Umbilical cord (tissue), 2 donors: ENCODE results near the gene SOX8. TPM values are rescaled to one million over a fixed set of nuclear protein-coding genes. Genes with fewer than 3 reads are reported as not detected.
"Not testable (repeated sequence)": the region's sequence is repeated elsewhere in the genome, so short reads cannot be mapped to it uniquely, and the experiment has no call there.

Source experiments
- DNase-seq: peaks from one replicate; pipeline ENCODE4 v3.0.0-alpha.2; 2015; ENCODE audit warnings: low spot score
- total RNA-seq: library from RNA; depleted of rRNA; stranded (reverse); fragments of >200 nt; gene quantifications from one replicate; pipeline ENCODE4 v1.2.3, GENCODE V29; 2014; ENCODE audit warnings: low replicate concordance; ENCODE audit not compliant: insufficient read depth

Gene SOX8
- 5.8 TPM for total RNA-seq

DNA sequence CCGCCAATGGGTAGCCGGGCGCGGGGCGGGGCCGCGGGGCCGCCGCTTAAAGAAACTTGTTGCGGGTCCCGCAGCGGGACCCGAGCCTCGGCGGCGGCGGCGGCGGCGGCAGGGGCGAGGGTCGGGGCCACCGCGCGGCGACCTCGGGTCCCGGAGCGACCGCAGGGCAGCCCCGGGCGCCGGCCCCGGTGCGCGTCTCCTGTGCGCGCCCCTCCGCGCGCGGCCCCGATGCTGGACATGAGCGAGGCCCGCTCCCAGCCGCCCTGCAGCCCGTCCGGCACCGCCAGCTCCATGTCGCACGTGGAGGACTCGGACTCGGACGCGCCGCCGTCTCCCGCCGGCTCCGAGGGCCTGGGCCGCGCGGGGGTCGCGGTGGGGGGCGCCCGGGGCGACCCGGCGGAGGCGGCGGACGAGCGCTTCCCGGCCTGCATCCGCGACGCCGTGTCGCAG, at the start of gene SOX8:
Gene SOX8, plus strand, starts transcription at position 76 of the 450 bp plus-strand sequence. Its CDS starts 153 bp downstream, at position 229.
- no peak for DNase-seq

DNA sequence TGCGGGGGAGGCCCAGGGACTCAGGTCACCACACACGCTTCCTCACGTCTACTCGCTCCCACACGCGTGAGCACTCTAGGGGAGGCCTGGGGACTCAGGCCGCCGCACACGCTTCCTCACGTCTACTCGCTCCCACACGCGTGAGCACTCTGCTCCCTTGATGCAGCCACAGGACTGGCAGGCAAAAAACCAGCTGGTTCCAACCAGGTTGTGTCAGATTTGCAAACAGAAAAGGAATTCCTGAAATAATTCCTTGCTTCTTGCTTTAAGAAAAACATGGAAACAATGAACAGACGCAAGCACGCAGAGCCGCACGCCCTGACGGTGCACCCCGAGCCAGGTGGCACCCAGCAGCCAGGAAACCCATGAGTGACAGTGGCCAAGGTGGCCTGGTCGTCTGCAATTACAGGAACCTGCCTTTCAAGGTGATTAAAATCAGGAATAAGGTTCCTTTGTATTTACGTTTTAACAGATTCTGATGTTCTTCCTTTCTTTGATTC, 48.7 kb upstream of the SOX8 start:
- no peak for DNase-seq

DNA sequence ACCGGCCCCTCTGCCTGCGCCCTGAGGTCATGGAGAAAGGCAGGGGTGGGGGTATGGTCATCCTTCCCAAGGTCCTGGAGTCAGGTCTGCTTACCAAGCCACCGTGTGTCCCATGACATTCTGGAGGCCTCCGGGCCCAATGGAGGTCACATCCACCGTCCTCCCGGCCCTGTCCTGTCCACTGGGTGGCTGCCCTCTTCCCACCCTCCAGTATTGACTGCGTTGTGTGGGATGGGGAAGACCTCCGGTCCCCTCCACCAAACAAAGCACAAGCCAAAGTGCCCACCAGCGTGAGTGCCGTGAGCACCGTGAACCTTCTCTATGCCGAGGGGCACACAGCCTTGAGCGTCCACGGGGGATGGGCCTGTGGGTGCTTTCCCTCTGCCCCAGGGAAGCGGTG, 48.0 kb upstream of the SOX8 start:
- DNase-seq: no peak

DNA sequence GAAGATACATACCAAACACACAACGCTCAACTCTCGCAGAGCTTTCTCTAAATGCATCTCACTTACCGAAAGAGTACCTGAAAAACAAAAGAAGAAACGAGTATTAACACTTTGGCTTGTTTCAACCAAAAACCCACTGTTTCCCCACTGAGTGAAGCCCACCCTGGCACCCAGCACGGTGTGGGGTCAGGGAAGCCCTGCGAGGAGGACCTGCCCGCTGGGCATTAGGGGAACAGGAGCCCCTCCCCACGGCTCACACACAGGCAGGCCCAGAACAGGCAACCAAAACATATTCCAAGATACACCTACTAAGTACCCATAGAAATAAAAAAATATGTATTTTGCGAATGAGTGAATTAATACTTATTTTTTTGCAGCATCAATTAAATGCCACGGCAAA, 47.4 kb upstream of the SOX8 start:
- DNase-seq: no peak

DNA sequence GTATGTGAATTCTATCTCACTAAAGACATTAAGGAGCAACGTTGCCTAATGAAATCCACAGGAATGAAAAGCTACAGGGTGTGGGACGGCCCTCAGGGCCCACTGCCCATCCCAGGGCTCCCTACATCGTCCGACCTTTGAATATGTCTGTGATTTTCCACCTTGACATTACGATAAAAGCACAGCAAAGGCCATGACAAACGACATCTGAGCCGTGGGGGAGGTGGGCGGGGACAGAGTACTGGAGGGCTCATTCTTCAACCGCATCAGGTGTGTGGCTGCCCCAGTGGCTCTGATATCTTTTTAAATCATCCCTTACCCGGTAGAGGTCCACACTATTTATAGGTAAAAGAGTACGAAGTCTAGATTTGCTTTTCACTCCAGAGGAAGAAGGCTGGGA, 45.9 kb upstream of the SOX8 start:
- no peak for DNase-seq

DNA sequence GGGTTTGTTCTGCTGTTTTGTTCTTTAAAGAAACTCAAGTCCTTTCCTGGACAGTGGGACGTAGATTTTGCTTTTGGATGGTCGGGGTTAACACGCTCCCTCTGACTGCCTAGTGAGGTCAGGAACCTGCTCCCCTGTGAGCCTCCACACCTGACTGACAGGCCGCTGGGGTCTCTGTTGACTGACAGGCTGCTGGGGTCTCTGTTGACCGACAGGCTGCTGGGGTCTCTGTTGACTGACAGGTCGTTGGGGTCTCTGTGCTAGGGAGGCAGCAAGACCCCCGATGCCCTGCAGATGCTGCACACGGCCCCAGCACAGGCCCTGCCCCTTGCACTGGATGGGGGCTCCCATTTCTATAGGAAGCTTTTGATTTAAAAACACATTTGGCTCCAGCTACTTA, 44.3 kb upstream of the SOX8 start:
- no peak for DNase-seq

DNA sequence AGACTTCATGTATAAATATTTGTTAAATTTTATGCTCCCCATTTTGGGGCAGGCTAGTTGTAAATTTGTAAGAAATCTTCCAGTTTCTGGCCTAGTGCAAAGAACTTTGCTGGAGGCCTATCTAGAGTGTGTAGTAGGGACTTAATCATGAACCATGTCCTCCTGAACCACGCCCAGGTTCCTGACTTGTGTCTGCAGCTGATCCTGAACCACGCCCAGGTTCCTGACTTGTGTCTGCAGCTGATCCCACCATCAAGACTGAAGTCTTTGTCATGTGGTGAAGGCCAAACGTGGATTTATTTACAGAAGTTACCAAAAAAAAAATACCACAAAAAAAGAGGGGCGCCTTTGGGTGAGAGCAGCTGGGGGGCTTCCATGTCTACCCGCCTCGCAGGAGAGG, 43.8 kb upstream of the SOX8 start:
- DNase-seq: no peak

DNA sequence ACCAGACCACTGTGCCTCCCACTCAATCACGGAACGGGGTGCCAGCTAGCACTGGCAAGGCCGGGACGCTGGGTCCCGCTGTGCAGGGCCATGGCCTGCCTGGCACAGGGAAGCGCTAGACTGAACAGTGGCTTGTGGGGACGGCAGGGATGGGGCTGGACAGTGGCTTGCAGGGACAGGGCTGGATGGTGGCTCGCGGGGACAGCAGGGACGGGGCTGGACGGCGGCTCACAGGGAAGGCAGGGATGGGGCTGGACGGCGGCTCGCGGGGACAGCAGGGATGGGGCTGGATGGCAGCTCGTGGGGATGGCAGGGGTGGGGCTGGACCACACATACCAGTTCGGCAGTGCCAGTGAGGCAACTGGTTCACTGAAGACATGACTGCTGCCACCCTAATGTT, 43.4 kb upstream of the SOX8 start:
- DNase-seq: no peak

DNA sequence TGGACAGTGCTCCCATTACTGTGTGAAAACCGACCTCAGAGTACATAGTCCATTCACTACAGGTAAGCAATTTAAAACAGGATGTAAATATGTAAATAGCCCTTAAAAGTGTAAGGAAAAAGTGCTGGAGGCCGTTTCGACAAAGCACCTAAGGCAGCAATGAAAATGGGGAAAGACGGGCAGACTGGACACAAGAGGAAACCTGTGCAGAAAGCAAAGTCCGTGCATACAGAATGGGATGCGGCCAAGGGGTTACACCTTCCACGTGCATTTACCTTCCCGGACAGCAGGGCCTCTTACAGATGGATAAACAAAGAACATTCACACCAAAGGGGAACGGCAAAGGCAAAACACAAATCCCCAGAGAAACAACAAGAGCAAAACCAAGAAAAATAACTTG, 42.8 kb upstream of the SOX8 start:
- no peak for DNase-seq

DNA sequence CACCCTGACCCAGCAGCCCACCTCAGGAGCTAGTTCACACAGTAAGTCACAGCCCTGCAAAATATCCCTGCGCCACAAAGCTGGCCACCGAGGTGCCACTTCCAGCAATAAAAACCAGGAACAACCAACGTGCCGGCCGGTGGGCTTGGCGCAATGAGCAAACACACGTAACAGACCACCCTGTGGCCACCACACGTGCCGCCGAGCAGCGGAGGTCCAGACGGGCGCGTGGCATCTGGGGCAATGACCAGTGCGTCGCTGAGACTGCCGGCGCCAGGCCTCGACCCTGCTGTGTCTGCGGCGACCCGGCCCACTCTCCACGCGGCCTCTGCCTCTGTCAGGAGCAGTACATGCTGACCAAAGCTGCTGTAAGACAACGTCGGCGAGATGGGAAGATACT, 42.3 kb upstream of the SOX8 start:
- no peak for DNase-seq

DNA sequence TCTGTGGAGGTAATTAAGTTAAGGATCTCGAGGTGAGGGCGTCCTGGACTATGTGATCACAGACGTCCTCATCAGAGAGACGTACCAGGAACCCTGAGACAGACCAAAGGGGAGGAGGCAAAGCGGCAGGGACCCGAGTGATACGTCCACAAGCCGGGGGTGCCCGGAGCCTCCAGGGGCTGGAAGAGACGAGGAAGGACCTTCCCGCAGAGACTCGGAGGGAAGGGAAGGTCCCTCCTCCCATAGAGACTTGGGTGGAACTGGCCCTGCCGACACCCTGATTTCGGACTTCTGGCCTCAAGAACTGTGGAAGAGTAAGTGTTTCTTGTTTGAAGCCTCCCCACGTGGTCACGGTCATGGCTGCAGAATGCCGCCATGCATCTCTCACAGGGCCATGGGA, 41.6 kb upstream of the SOX8 start:
- DNase-seq: no peak

DNA sequence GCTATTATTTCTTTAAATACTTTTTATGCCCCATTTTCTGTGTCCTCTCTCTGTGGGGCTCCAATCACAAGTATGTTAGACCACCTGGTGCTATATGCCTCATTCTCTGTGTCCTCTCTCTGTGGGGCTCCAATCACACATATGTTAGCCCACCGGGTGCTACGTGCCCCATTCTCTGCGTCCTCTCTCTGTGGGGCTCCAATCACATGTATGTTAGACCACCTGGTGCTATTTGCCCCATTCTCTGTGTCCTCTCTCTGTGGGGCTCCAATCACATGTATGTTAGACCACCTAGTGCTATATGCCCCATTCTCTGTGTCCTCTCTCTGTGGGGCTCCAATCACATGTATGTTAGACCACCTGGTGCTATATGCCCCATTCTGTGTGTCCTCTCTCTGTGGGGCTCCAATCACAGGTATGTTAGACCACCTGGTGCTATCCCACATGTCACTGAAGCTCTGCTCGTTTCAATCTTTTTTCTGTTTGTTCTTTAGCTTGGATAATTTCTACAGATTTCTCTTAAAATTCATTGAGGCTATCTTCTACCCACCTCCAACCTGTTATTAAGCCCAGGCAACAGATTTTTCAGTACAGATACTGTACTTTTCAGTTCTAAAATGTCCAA, 39.0 kb upstream of the SOX8 start:
- DNase-seq: no peak

DNA sequence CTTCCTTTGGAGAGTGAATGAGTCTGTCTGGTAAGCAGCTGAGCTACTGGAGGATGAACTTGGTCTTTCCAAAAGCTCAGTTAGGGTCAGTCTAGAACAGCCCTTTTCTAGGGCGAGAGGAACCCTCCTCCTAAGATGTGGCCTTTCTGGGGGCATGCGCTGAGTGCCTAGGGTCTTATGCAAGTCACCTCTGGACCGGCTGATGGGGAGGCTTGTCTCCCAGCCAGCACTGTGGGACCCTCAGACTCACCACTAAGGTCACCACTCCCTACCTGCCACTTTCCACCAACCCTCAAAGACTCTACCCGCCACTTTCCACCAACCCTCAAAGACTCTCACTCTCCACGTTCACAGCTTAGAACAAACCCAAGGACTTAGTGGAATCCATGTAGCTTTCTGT, 37.6 kb upstream of the SOX8 start:
- no peak for DNase-seq

DNA sequence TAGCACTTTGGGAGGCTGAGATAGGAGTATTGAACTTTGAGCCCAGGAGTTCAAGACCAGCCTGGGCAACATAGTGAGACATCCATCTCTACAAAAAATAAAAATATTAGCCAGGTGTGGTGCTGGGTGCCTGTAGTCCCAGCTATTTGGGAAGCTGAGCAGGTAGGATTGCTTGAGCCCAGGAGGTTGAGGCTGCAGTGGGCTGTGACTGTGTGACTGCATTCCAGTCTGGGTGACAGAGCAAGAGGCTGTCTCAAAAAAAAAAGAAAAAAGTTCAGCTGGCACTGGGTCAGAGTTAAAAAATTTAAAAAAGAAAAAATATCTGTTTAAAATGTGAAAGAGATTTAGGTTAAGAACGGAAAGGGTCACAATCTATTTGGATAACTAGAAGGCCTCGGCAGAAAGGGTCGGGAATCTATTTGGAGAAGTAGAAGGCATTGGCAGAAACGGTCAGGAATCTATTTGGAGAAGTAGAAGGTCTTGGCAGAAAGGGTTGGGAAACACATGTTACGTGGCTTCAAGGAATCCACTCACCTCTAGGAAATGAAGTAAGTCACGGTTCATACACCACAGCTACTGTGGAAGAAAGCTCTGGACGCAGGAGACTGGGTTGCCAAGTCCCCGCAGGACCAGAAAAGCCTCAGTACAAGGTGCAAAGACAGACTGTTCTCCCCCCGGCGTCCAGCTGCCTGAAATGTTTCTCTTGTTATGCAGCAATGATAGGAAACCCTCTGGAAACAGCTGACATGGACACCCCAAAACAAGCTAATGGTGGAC, 36.1 kb upstream of the SOX8 start:
- DNase-seq: no peak

DNA sequence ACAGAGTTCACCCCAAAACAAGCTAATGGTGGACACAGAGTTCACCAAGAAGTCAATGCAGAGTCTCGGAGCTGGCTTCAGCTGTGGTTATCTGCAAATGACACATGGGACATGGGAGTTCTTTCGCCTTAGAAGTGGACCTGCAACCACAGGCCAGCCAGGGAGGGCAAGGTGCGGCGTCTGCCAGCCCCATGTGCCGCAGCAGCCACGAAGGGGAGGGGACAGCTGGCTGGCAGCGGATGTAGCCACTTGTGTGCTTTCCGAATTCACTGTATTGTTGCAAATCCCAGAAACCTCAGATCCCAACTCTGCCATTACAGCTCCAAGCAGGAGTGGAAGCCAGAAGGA, 35.5 kb upstream of the SOX8 start:
- DNase-seq: no peak

DNA sequence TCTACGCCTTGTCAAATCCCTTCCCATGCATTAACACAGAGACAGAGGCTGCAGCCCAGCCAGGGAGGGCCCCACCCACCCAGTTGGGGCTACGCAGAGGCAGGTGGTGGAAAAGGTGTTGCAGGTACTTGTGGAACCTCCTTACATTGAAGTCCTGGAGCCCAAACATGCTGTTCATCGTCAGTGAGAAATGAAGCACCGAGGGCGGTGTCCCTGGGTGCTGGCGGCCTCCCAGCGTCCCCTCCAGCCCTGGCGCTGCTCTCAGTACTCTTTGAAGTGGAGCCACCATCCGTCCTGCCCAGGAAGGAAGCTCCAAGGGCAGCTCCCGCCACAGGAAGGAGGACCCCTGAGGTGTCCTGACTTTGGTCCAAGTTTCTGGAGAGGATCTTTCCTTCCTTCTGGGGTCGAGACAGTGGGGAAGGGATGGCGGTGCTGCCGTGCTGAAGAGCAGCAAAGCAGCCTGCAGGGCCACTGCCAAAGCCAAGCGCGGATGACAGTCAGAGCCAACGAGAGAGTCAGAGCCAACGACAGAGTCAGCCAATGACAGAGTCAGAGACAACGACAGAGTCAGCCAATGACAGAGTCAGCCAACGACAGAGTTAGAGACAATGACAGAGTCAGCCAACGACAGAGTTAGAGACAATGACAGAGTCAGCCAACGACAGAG, 34.2 kb upstream of the SOX8 start:
- no peak for DNase-seq

DNA sequence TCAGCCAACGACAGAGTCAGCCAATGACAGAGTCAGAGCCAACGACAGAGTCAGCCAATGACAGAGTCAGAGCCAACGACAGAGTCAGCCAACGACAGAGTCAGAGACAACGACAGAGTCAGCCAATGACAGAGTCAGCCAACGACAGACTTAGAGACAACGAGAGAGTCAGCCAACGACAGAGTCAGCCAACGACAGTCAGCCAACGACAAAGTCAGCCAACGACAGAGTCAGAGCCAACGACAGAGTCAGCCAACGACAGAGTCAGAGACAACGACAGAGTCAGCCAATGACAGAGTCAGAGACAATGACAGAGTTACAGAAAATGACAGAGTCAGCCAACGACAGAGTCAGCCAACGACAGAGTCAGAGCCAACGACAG, 33.7 kb upstream of the SOX8 start:
- not testable (repeated sequence) for DNase-seq

DNA sequence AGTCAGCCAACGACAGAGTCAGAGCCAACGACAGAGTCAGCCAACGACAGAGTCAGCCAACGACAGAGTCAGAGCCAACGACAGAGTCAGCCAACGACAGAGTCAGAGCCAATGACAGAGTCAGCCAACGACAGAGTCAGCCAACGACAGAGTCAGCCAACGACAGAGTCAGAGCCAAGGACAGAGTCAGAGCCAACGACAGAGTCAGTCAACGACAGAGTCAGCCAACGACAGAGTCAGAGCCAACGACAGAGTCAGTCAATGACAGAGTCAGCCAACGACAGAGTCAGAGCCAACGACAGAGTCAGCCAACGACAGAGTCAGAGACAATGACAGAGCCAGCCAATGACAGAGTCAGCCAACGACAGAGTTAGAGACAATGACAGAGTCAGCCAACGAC, 32.8 kb upstream of the SOX8 start:
- DNase-seq: not testable (repeated sequence)

DNA sequence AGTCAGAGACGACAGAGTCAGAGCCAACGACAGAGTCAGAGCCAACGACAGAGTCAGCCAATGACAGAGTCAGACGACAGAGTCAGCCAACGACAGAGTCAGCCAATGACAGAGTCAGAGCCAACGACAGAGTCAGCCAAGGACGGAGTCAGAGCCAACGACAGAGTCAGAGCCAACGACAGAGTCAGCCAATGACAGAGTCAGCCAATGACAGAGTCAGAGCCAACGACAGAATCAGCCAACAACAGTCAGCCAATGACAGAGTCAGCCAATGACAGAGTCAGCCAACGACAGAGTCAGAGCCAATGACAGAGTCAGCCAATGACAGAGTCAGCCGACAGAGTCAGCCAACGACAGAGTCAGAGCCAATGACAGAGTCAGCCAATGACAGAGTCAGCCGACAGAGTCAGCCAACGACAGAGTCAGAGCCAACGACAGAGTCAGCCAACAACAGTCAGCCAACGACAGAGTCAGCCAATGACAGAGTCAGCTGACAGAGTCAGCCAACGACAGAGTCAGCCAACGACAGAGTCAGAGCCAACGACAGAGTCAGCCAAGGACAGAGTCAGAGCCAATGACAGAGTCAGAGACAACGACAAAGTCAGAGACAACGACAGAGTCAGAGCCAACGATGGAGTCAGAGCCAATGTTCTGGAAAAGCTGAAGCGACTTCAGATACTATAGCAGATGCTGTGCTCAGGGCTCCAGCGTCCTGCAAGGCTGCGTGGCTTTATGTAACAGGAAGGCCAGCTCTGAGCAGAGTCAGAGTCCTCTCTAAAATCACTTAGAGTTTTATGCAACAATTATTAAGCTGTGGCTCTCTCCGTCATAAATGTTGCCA, 30.6 kb upstream of the SOX8 start:
- DNase-seq: not testable (repeated sequence)

DNA sequence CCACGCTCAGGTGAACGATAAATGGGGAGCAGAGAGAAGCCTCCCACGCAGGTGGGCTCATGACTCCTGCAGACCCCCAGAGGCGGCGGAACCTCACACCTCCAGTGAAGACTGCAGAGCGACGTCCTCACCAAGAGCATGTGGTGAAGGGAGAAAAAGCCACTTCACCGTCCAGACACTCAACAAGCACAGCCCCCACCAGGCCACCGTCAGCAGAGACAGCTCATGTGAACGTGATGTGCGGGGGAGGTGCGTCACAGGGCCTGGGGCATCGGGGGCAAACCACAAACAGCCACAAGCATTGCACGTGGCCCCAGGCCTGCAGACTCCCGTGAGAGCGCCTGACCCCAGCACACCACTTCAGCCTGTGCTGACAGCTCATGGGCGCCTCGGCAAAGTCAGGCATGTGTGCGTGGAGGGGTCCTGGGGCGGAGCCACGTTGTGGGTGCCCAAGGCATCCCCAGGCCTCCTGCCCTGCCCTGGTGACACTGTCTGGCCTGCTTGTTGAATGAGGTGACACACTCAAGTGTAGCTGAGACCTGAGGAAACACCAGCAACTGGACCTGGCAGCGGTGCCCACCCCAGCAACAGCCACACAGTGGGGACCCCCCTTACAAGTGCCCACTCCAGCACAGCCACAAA, 29.8 kb upstream of the SOX8 start:
- DNase-seq: no peak

DNA sequence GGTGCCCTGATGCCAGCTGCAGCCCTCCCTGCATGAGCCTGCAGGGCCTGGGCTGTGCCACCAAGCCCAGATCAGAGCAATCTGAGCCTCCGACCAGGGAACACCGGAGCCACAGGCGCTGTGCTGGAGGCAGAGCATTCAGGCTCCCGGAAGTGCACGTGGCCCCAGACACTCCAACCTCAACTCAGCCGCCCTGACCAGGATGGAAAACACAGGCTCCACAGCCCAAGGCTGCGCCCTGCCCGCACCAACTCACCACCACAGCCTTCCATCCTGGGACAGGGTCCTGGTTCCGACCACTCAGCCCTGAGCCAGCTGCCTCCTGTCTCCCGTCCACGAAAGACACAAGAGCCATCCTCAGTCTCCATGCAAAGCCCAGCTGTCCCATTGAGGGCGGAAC, 29.2 kb upstream of the SOX8 start:
- no peak for DNase-seq
